AG04450 (cell line): ENCODE data around the gene ASPHD1. TPM values are rescaled to one million over a fixed set of nuclear protein-coding genes. Genes with fewer than 3 reads are reported as not detected.

ENCODE experiments used
- CTCF ChIA-PET: fragments of 300-600, 350-600 bp; formaldehyde crosslinking; extraction: SDS; loops from one replicate; lab custom pipeline; 2022; ENCODE audit warnings: antibody characterized with exemption, inconsistent platforms; lab: Charles Lee
- POLR2A ChIA-PET: fragments of 350-600 bp; formaldehyde crosslinking; extraction: SDS; loops from one replicate; lab custom pipeline; 2021; ENCODE audit warnings: antibody characterized with exemption, inconsistent platforms; lab: Yijun Ruan, JAX
- DNase-seq: peaks from one replicate; pipeline ENCODE4 v3.0.0-alpha.2; 2011; ENCODE audit warnings: low read depth, low spot score
- H3K27ac ChIP-seq: one replicate; pipeline ENCODE4 v1.5.1; 2012; ENCODE audit warnings: low read depth, low read length, control low read depth
- H3K27me3 ChIP-seq: one replicate; pipeline ENCODE4 v1.6.0; 2012; ENCODE audit warnings: low read length; ENCODE audit not compliant: control insufficient read depth, insufficient read depth
- H3K4me3 ChIP-seq: 2 replicates; pipeline ENCODE4 v1.5.1; 2011; ENCODE audit warnings: mild to moderate bottlenecking, low read depth, low read length, control low read depth
- H3K9me3 ChIP-seq: 2 replicates; pipeline ENCODE4 v1.5.1; 2012; ENCODE audit warnings: low read length; ENCODE audit not compliant: control insufficient read depth, insufficient read depth
- polyA plus RNA-seq: library from polyadenylated mRNA; depleted of rRNA; stranded (reverse); fragments of >200 nt; gene quantifications from 2 replicates; pipeline ENCODE4 v1.2.3, GENCODE V29; 2011
- TF ChIP-seq, protein P1 (sequence below): IDR thresholded peaks from 2 replicates; pipeline ENCODE4 v1.5.1; 2011; ENCODE audit warnings: low read depth, low read length, control low read depth, inconsistent platforms

ASPHD1 gene
- polyA plus RNA-seq, 1 experiment, result 3.5 TPM

DNA sequence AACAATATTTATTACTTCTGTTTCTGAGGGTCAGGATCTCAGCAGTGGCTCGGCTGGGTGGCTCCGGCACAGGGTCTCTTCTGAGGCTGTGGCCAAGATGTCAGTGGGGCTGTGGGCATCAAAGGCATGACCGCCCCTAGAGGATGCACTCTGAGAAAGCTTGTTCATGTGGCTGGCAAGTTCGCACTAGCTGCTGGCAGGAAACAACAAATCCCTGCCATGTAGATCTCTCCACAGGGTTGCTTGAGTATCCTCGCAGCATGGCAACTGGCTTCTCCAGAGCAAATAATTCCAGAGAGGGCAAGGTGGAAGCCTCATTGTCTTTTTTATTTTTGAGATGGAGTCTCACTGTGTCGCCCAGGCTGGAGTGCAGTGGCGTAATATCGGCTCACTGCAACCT lies 13.2 kb downstream of the ASPHD1 start:
- ChIA-PET CTCF (no interaction called here), POLR2A (interaction anchor here (1.4 kb wide), 1 partner anchor 14 kb away, joined by 4 read pairs; the partner anchor contains the start of gene SEZ6L2)
- H3K9me3 ChIP-seq, result no peaks in the 10 kb centered on the region; the same call in 1 of the 2 replicates
- no peak overlapping the region for H3K4me3 ChIP-seq
- DNase-seq, result no peak
- no peak overlapping the region for H3K27ac ChIP-seq
- no peaks in the 10 kb centered on the region for H3K27me3 ChIP-seq
- TF ChIP-seq, protein P1, sequence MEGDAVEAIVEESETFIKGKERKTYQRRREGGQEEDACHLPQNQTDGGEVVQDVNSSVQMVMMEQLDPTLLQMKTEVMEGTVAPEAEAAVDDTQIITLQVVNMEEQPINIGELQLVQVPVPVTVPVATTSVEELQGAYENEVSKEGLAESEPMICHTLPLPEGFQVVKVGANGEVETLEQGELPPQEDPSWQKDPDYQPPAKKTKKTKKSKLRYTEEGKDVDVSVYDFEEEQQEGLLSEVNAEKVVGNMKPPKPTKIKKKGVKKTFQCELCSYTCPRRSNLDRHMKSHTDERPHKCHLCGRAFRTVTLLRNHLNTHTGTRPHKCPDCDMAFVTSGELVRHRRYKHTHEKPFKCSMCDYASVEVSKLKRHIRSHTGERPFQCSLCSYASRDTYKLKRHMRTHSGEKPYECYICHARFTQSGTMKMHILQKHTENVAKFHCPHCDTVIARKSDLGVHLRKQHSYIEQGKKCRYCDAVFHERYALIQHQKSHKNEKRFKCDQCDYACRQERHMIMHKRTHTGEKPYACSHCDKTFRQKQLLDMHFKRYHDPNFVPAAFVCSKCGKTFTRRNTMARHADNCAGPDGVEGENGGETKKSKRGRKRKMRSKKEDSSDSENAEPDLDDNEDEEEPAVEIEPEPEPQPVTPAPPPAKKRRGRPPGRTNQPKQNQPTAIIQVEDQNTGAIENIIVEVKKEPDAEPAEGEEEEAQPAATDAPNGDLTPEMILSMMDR, result no peak

DNA sequence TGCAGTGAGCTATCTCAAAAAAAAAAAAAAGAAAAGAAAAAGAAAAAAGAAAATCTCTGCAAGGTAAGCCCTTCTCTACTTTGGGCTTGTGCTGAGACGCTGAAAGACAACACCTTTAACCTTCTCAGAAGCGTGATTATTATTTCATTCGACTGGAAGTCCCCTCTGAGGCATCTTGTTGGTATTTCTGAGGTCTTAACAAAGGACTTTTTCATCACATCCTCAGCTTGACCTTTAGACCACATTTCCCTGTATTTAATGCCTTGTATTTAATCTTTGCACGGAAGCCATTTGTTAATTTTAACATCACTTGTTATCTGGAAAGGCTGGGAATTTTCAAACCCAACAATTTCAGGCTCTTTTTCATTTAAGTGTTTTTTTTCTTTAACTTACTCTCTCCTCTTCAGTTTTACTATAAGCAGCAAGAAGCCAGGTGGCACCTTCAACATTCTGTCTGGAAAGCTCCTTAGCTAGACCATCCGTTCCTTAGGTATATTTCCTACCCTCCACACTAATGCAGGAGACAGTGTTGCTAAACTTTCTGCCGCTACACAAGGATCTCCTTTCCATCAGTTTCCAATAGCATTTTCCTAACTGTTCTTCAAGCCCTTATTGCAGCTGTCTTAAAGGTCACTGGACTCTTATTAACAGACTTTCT lies 15.4 kb downstream of the ASPHD1 start:
- H3K9me3 ChIP-seq, result no peaks in the 10 kb centered on the region; the same call in 1 of the 2 replicates
- no peak overlapping the region for H3K27ac ChIP-seq
- H3K4me3 ChIP-seq, result no peak overlapping the region
- DNase-seq, result no peak
- TF ChIP-seq, protein P1, result no peak
- CTCF ChIA-PET, result interaction anchor here (0.6 kb wide), 1 partner anchor 55 kb away, joined by 4 read pairs; no protein-coding TSS in a partner anchor
- POLR2A ChIA-PET, result interaction anchor here (1.5 kb wide), 1 partner anchor 11 kb away, joined by 4 read pairs; the partner anchor contains the start of gene KCTD13
- no peaks in the 10 kb centered on the region for H3K27me3 ChIP-seq

DNA sequence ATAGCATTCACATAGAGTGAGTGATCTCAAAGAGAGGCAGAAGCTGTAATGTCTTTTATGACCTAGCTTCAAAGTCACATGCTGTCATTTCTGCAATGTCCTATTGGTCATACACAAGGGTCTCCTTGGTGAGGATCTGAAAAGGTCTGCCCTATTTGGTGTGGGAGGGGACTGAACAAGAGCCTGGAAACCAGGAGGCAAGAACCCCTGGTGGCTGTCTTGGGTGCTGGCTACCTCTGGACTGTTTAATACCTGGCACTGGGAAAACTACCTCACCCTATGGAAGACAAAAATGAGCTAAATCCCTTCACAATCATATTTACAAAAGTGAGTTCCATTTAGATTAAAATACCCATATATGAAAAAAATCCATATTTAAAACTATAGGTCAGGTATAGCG lies 16.7 kb downstream of the ASPHD1 start:
- Histone ChIP-seq H3K27ac (no peak overlapping the region), H3K9me3 (no peaks in the 10 kb centered on the region), H3K4me3 (no peak overlapping the region), H3K27me3 (no peaks in the 10 kb centered on the region)
- TF ChIP-seq, protein P1, result no peak
- no peak for DNase-seq
- ChIA-PET CTCF (interaction anchor here (0.6 to 1.2 kb wide), 3 partner anchors 9 to 124 kb away, joined by 3 read pairs; partner anchors contain the start of gene KCTD13), POLR2A (interaction anchor here (1.0 kb wide), 1 partner anchor 56 kb away, joined by 5 read pairs; the partner anchor contains the start of gene TAOK2)

DNA sequence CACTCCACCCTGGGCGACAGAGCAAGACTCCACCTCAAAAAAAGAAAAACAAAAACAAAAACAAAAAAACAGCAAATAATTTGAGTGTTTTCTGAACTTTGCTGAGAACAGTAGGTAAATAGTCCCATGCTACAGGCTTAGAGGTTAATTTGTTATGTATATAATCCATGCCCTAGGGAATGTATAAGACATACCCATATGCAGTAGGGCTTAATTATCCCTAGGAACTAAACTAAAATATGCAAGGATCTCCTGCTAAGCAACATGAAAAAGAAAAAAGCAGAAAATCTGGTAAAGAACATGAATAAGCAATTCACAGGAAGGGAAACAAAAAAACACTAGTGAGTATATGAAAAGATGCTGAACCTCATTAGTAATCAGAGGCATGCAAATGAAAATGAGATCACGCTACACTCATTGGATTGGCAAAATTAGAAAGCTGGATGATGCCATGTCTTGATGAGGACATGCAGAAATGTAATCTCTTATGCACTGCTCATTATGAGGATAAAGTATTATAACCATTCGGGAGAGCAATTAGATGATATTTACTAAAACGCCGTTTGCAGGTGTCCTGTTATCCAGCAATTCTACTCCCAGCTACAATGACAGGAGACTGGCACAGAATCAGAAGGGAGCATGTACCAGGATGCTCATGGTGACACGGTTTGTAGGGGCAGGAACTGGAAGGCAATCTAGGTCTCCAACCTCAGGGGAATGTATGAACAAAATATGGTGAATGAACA lies 20.2 kb downstream of the ASPHD1 start:
- no peak for DNase-seq
- Histone ChIP-seq H3K9me3 (no peaks in the 10 kb centered on the region), H3K4me3 (no peak overlapping the region), H3K27me3 (no peaks in the 10 kb centered on the region), H3K27ac (no peak overlapping the region)
- ChIA-PET POLR2A (no interaction called here), CTCF (interaction anchor here (0.5 kb wide), 1 partner anchor 14 kb away, joined by 6 read pairs; no protein-coding TSS in a partner anchor)
- TF ChIP-seq, protein P1, result no peak
